Neural cell (in vitro differentiated cells): ENCODE results near the gene ACTRT2. TPM values are rescaled to one million over a fixed set of nuclear protein-coding genes. Genes with fewer than 3 reads are reported as not detected.

Experiments
- H2AFZ ChIP-seq: fragments of 200-600, 300-800 bp; sonication (generic), shearing (Covaris generic); 2 replicates; pipeline ENCODE4 v1.6.0; 2014; ENCODE audit warnings: low read depth, mild to moderate bottlenecking, antibody characterized with exemption, low read length, moderate library complexity
- H3F3A ChIP-seq: fragments of 200-600 bp; shearing (Covaris generic); 2 replicates; pipeline ENCODE4 v1.6.1; 2016; ENCODE audit warnings: mild to moderate bottlenecking, moderate library complexity, mixed read lengths, antibody characterized with exemption, low read length; ENCODE audit not compliant: insufficient read depth, poor library complexity, severe bottlenecking
- H3K27ac ChIP-seq: fragments of 200-600, 300-800 bp; sonication (generic), shearing (Covaris generic); 2 replicates; pipeline ENCODE4 v1.5.1; 2014; ENCODE audit warnings: mild to moderate bottlenecking, low read length, moderate library complexity
- H3K27me3 ChIP-seq: fragments of 300-800, 200-600 bp; sonication (generic), shearing (Covaris generic); 2 replicates; pipeline ENCODE4 v1.6.0; 2014; ENCODE audit warnings: mild to moderate bottlenecking, low read depth, low read length, moderate library complexity; ENCODE audit not compliant: insufficient read depth
- H3K36me3 ChIP-seq: fragments of 300-800, 200-600 bp; sonication (generic), shearing (Covaris generic); 2 replicates; pipeline ENCODE4 v1.5.1; 2014; ENCODE audit warnings: mild to moderate bottlenecking, antibody characterized with exemption, low read length, moderate library complexity; ENCODE audit not compliant: insufficient read depth
- H3K4me2 ChIP-seq: fragments of 300-800, 200-600 bp; sonication (generic), shearing (Covaris generic); 2 replicates; pipeline ENCODE4 v1.6.0; 2014; ENCODE audit warnings: mild to moderate bottlenecking, low read length
- H3K4me3 ChIP-seq: fragments of 300-800, 200-600 bp; sonication (generic), shearing (Covaris generic); 2 replicates; pipeline ENCODE4 v1.5.1; 2014; ENCODE audit warnings: mild to moderate bottlenecking, low read length, moderate library complexity
- H3K79me2 ChIP-seq: fragments of 200-600 bp; shearing (Covaris generic); replicated peaks from 2 replicates; pipeline ENCODE4 v1.6.0; 2014; ENCODE audit warnings: mild to moderate bottlenecking, low read length, moderate library complexity; ENCODE audit not compliant: insufficient read depth
- H3K9ac ChIP-seq: fragments of 300-800, 200-600 bp; sonication (generic), shearing (Covaris generic); 2 replicates; pipeline ENCODE4 v1.6.1; 2016; ENCODE audit warnings: mild to moderate bottlenecking, low read length, mixed read lengths
- H3K9me2 ChIP-seq: fragments of 200-600 bp; shearing (Covaris generic); 2 replicates; pipeline ENCODE4 v1.6.1; 2016; ENCODE audit warnings: mild to moderate bottlenecking, low read length, mixed read lengths; ENCODE audit not compliant: insufficient read depth
- H3K9me3 ChIP-seq: fragments of 200-600, 300-800 bp; sonication (generic), shearing (Covaris generic); 2 replicates; pipeline ENCODE4 v1.6.1; 2016; ENCODE audit warnings: mild to moderate bottlenecking, mixed run types, low read length, moderate library complexity, mixed read lengths
- H4K20me1 ChIP-seq: fragments of 200-600 bp; shearing (Covaris generic); 2 replicates; pipeline ENCODE4 v1.6.1; 2016; ENCODE audit warnings: mild to moderate bottlenecking, mixed run types; ENCODE audit not compliant: insufficient read depth
- EP300 ChIP-seq: fragments of 450-650 bp; conservative IDR thresholded peaks from 2 replicates; pipeline ENCODE4 v1.6.1; 2014; ENCODE audit warnings: antibody characterized with exemption, mild to moderate bottlenecking, moderate library complexity; ENCODE audit not compliant: poor library complexity, severe bottlenecking
- EZH2 ChIP-seq: fragments of 200-600, 300-800 bp; shearing (Covaris generic), sonication (generic); IDR thresholded peaks from 2 replicates; pipeline ENCODE4 v1.6.1; 2014; ENCODE audit warnings: antibody characterized with exemption, low read length, borderline replicate concordance, mild to moderate bottlenecking; ENCODE audit not compliant: insufficient read depth, poor library complexity, severe bottlenecking
- MXI1 ChIP-seq: fragments of 450-650 bp; conservative IDR thresholded peaks from 2 replicates; pipeline ENCODE4 v1.6.1; 2014; ENCODE audit warnings: antibody characterized with exemption, mild to moderate bottlenecking; ENCODE audit not compliant: poor library complexity, severe bottlenecking
- POLR2AphosphoS5 ChIP-seq: IDR thresholded peaks from 2 replicates; pipeline ENCODE4 v1.6.1; 2012
- RAD21 ChIP-seq: fragments of 450-650 bp; conservative IDR thresholded peaks from 2 replicates; pipeline ENCODE4 v1.6.1; 2014; ENCODE audit warnings: antibody characterized with exemption, mild to moderate bottlenecking, moderate library complexity
- SMC3 ChIP-seq: fragments of 450-650 bp; conservative IDR thresholded peaks from 2 replicates; pipeline ENCODE4 v1.6.1; 2014; ENCODE audit warnings: antibody characterized with exemption, mild to moderate bottlenecking, moderate library complexity; ENCODE audit not compliant: poor library complexity
- TAF1 ChIP-seq: IDR thresholded peaks from 2 replicates; pipeline ENCODE4 v1.6.1; 2012; ENCODE audit warnings: low read depth
- polyA plus RNA-seq: library from polyadenylated mRNA; depleted of rRNA; stranded (reverse); fragments of >200 nt; gene quantifications from 2 replicates; pipeline ENCODE4 v1.2.3, GENCODE V29; 2014
- TF ChIP-seq, protein P1 (sequence below): fragments of 450-650 bp; IDR thresholded peaks from 2 replicates; pipeline ENCODE4 v1.5.1; 2014; ENCODE audit warnings: antibody characterized with exemption, mild to moderate bottlenecking, moderate library complexity; ENCODE audit not compliant: poor library complexity, severe bottlenecking
- TF ChIP-seq, protein P2 (sequence below): IDR thresholded peaks from 2 replicates; pipeline ENCODE4 v1.6.1; 2012; ENCODE audit warnings: borderline replicate concordance

Gene ACTRT2
- polyA plus RNA-seq, 1 donor from 2014 or later, result not detected

DNA sequence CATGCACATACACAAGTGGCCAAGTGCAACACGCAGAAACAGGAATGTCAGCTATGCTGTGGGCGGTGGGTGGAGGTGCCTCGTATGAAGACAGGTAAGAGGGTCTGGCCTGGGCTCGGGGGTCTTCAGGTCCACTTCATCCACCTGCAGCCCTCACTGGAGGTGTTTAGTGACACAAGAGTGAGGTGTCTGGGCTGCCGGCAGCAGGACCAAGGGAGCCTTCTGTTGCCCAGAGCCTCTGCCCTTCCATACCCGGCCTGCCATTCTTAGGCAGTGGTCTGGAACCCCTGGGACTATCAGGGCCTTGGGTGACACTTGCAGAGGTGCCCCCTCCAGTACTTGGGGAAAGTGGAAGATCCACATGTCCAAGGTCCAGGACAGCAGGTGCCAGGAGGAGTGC lies 21.7 kb upstream of the ACTRT2 start:
- Histone ChIP-seq H3K36me3 (no peaks in the 10 kb centered on the region), H4K20me1 (no peaks in the 10 kb centered on the region), H3K79me2 (no peaks in the 10 kb centered on the region), H3K4me3 (no peak overlapping the region), H3K9me2 (no peaks in the 10 kb centered on the region), H2AFZ (no peak overlapping the region), H3K9me3 (no peaks in the 10 kb centered on the region), H3K9ac (no peak overlapping the region), H3F3A (no peaks in the 10 kb centered on the region), H3K27ac (no peak overlapping the region), H3K4me2 (no peak overlapping the region), H3K27me3 (no peaks in the 10 kb centered on the region)
- TF ChIP-seq EP300 (no peak), RAD21 (no peak), EZH2 (no peak), TAF1 (no peak), MXI1 (no peak), SMC3 (no peak), POLR2AphosphoS5 (no peak)
- TF ChIP-seq, protein P1, sequence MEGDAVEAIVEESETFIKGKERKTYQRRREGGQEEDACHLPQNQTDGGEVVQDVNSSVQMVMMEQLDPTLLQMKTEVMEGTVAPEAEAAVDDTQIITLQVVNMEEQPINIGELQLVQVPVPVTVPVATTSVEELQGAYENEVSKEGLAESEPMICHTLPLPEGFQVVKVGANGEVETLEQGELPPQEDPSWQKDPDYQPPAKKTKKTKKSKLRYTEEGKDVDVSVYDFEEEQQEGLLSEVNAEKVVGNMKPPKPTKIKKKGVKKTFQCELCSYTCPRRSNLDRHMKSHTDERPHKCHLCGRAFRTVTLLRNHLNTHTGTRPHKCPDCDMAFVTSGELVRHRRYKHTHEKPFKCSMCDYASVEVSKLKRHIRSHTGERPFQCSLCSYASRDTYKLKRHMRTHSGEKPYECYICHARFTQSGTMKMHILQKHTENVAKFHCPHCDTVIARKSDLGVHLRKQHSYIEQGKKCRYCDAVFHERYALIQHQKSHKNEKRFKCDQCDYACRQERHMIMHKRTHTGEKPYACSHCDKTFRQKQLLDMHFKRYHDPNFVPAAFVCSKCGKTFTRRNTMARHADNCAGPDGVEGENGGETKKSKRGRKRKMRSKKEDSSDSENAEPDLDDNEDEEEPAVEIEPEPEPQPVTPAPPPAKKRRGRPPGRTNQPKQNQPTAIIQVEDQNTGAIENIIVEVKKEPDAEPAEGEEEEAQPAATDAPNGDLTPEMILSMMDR, result no peak
- TF ChIP-seq, protein P2, sequence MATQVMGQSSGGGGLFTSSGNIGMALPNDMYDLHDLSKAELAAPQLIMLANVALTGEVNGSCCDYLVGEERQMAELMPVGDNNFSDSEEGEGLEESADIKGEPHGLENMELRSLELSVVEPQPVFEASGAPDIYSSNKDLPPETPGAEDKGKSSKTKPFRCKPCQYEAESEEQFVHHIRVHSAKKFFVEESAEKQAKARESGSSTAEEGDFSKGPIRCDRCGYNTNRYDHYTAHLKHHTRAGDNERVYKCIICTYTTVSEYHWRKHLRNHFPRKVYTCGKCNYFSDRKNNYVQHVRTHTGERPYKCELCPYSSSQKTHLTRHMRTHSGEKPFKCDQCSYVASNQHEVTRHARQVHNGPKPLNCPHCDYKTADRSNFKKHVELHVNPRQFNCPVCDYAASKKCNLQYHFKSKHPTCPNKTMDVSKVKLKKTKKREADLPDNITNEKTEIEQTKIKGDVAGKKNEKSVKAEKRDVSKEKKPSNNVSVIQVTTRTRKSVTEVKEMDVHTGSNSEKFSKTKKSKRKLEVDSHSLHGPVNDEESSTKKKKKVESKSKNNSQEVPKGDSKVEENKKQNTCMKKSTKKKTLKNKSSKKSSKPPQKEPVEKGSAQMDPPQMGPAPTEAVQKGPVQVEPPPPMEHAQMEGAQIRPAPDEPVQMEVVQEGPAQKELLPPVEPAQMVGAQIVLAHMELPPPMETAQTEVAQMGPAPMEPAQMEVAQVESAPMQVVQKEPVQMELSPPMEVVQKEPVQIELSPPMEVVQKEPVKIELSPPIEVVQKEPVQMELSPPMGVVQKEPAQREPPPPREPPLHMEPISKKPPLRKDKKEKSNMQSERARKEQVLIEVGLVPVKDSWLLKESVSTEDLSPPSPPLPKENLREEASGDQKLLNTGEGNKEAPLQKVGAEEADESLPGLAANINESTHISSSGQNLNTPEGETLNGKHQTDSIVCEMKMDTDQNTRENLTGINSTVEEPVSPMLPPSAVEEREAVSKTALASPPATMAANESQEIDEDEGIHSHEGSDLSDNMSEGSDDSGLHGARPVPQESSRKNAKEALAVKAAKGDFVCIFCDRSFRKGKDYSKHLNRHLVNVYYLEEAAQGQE, result no peak

DNA sequence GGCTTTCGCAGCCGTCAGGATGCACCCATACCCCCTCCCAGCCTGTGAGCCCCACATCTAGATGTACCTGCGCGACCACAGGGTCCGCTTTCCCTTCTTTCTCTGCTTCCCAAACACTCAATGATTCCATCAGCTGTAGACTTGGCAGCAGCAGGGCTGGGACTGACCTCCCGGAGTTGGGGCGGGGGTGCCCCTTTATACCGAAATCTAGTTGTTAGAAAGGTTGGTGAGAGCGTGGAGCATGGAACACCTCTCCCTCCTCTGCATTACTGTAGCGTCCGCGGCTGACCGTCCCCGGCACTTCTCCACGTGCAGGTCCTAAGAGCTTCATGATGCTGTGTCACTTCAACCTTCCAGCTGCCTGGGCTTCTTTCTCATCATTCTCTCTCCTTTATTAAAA lies 21.1 kb upstream of the ACTRT2 start:
- H2AFZ ChIP-seq, result no peak overlapping the region

More for the DNA sequence above, 21.1 kb upstream of the ACTRT2 start:
- Histone ChIP-seq H3K79me2 (no peaks in the 10 kb centered on the region), H3K9me3 (no peaks in the 10 kb centered on the region), H3K27ac (no peak overlapping the region), H3K4me2 (no peak overlapping the region), H3K4me3 (no peak overlapping the region), H3K36me3 (no peaks in the 10 kb centered on the region), H3F3A (no peaks in the 10 kb centered on the region), H3K9ac (no peak overlapping the region), H3K27me3 (no peaks in the 10 kb centered on the region), H4K20me1 (no peaks in the 10 kb centered on the region), H3K9me2 (no peaks in the 10 kb centered on the region)
- TF ChIP-seq EP300 (no peak), POLR2AphosphoS5 (no peak), TAF1 (no peak)
